CD14-positive monocyte (primary cell): ENCODE results near the gene ELOVL6. TPM values are rescaled to one million over a fixed set of nuclear protein-coding genes. Genes with fewer than 3 reads are reported as not detected.

ENCODE experiments used
- DNase-seq, 3 donors: peaks; one replicate each; pipeline ENCODE4 v3.0.0-alpha.2; 2011 to 2022
- H2AFZ ChIP-seq: 2 replicates; pipeline ENCODE4 v1.6.0; 2012; ENCODE audit warnings: mild to moderate bottlenecking, low read depth, low read length, inconsistent platforms; ENCODE audit not compliant: insufficient read depth, poor library complexity, severe bottlenecking
- H3K27ac ChIP-seq, 2 donors: 1 replicate in 1 of 2; 2 replicates in 1 of 2; pipeline ENCODE4 v1.5.1; 2012 to 2013; ENCODE audit warnings: low read length in 2 of 2, control low read depth in 1 of 2, inconsistent platforms in 1 of 2, low read depth in 1 of 2, mild to moderate bottlenecking in 1 of 2
- H3K27me3 ChIP-seq, 2 donors: one replicate each; pipeline versions ENCODE4 v1.6.0 to v1.6.1; 2011 to 2013; ENCODE audit warnings: low read length in 2 of 2; ENCODE audit not compliant: control insufficient read depth in 2 of 2, insufficient read depth in 2 of 2
- H3K36me3 ChIP-seq, 2 donors: replicated peaks in 1 of 2; 1 replicate in 1 of 2; 2 replicates in 1 of 2; pipeline versions ENCODE4 v1.5.1 to v1.6.1; 2012 to 2013; ENCODE audit warnings: low read length in 2 of 2, control low read depth in 1 of 2, inconsistent platforms in 1 of 2, mild to moderate bottlenecking in 1 of 2; ENCODE audit not compliant: insufficient read depth in 2 of 2, control insufficient read depth in 1 of 2
- H3K4me1 ChIP-seq, 2 donors: 1 replicate in 1 of 2; 2 replicates in 1 of 2; pipeline versions ENCODE4 v1.5.1 to v1.6.1; 2012 to 2013; ENCODE audit warnings: low read length in 2 of 2, control low read depth in 1 of 2, inconsistent platforms in 1 of 2, mild to moderate bottlenecking in 1 of 2, moderate library complexity in 1 of 2; ENCODE audit not compliant: insufficient read depth in 2 of 2, control insufficient read depth in 1 of 2
- H3K4me2 ChIP-seq: replicated peaks from 2 replicates; pipeline ENCODE3; 2012; ENCODE audit warnings: low read length, moderate library complexity, mild to moderate bottlenecking; ENCODE audit not compliant: poor library complexity, severe bottlenecking; ENCODE audit errors: extremely low read depth
- H3K4me3 ChIP-seq, 3 experiments: fragments of 200-600 bp in 1 of 3; sonication (generic) in 1 of 3; replicated peaks in 1 of 3; 1 replicate in 2 of 3; 2 replicates in 1 of 3; pipeline ENCODE4 v1.5.1; 2011 to 2013; ENCODE audit warnings: low read length in 3 of 3, mild to moderate bottlenecking in 3 of 3, control low read depth in 2 of 3, low read depth in 2 of 3, inconsistent platforms in 1 of 3, moderate library complexity in 1 of 3
- H3K79me2 ChIP-seq: 2 replicates; pipeline ENCODE4 v1.6.0; 2012; ENCODE audit warnings: mild to moderate bottlenecking, control low read depth, inconsistent platforms, low read length, moderate library complexity; ENCODE audit not compliant: insufficient read depth
- H3K9ac ChIP-seq: 2 replicates; pipeline ENCODE4 v1.6.0; 2017; ENCODE audit warnings: low read length, mild to moderate bottlenecking; ENCODE audit not compliant: insufficient read depth, poor library complexity, severe bottlenecking
- H3K9me3 ChIP-seq, 2 donors: replicated peaks in 1 of 2; 1 replicate in 1 of 2; 2 replicates in 1 of 2; pipeline versions ENCODE4 v1.5.1 to v1.6.1; 2012 to 2013; ENCODE audit warnings: low read length in 2 of 2, control low read depth in 1 of 2; ENCODE audit not compliant: control insufficient read depth in 1 of 2, insufficient read depth in 1 of 2
- H4K20me1 ChIP-seq: 2 replicates; pipeline ENCODE4 v1.6.0; 2012; ENCODE audit warnings: mild to moderate bottlenecking, low read length, control low read depth, moderate library complexity; ENCODE audit not compliant: insufficient read depth
- H3K27ac Mint-ChIP-seq, 7 donors: one replicate each; pipeline ENCODE4 v1.8.0; 2020; ENCODE audit warnings: mild to moderate bottlenecking in 7 of 7, mixed read lengths in 7 of 7, moderate library complexity in 6 of 7, inconsistent platforms in 2 of 7
- H3K27me3 Mint-ChIP-seq, 3 donors: one replicate each; pipeline ENCODE4 v1.8.0; 2021 to 2022; ENCODE audit warnings: low read depth in 3 of 3, mild to moderate bottlenecking in 3 of 3, mixed read lengths in 3 of 3, moderate library complexity in 3 of 3, inconsistent platforms in 1 of 3
- H3K36me3 Mint-ChIP-seq, 2 donors: one replicate each; pipeline ENCODE4 v1.8.0; 2020; ENCODE audit warnings: mixed read lengths in 2 of 2, inconsistent platforms in 1 of 2, mild to moderate bottlenecking in 1 of 2
- H3K4me1 Mint-ChIP-seq: one replicate; pipeline ENCODE4 v1.8.0; 2020; ENCODE audit warnings: mild to moderate bottlenecking, mixed read lengths
- H3K4me3 Mint-ChIP-seq, 2 donors: one replicate each; pipeline ENCODE4 v1.8.0; 2020; ENCODE audit warnings: mild to moderate bottlenecking in 2 of 2, mixed read lengths in 2 of 2, moderate library complexity in 1 of 2
- H3K9me3 Mint-ChIP-seq, 7 donors: one replicate each; pipeline ENCODE4 v1.8.0; 2020 to 2022; ENCODE audit warnings: mixed read lengths in 7 of 7, mild to moderate bottlenecking in 6 of 7, moderate library complexity in 6 of 7, inconsistent platforms in 2 of 7
- WGBS: methylation state at CpG from one replicate; pipeline ENCODE4 v1.1.5; 2013; ENCODE audit warnings: missing lambda C conversion rate; ENCODE audit not compliant: insufficient coverage; 5-methylcytosine and 5-hydroxymethylcytosine counted together
- intact Hi-C, 2 donors: fragments of 100-400 bp; cut with micrococcal nuclease; formaldehyde crosslinking; loops; one replicate each; pipeline versions ENCODE4 v1.15.0 to v1.15.1; 2023
- polyA plus RNA-seq, 3 donors: library from polyadenylated mRNA; depleted of rRNA in 1 of 3; unstranded in 2 of 3; stranded (reverse) in 1 of 3; fragments of 300-500 nt in 2 of 3; fragments of >200 nt in 1 of 3; fragmentation: Illumina TruSeq in 2 of 3; gene quantifications; 1 replicate in 2 of 3; 2 replicates in 1 of 3; pipeline ENCODE4 v1.2.3, GENCODE V29; 2012 to 2021
- TF ChIP-seq, protein P1 (sequence below): fragments of 200-600 bp; IDR thresholded peaks from one replicate; pipeline ENCODE4 v1.8.0; 2022; ENCODE audit warnings: antibody characterized with exemption, mild to moderate bottlenecking

Gene ELOVL6
- polyA plus RNA-seq, 3 donors = 0.11 to 0.19 TPM; not detected in 1

DNA sequence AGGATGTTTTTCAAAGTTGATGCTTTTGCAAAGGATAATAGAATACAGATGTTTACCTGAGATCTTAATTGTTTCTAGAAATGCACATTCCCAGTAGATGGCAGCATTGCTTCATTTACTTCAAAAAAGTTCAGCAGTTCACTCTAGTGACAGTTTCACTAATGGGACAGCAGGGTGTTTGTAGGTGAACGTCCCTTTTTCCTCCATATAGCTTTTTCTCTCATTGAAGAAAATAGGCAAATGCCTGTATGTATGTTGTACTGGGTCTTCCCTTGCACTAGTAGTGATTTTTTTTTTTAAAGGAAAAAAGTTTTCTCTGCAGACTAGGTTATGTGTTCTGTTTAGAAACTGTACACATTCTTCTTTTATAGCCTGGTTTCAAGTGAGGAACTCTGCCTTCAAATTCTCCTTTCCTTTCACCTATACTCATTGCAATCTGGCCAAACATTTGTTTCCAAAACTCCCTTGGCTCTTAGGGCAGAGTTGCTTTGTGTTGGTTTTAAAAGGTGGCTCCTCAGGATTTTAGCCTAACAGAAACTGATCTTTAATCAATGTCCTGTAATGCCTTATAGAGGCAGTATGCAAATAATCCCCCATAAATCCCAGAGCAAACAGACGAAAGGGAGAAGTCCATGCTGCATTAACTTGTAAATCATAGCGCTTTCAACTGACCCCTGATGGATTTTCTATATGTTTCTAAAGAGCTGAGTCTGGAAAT lies 199.4 kb downstream of the ELOVL6 start:
- no peak overlapping the region for H3K4me3 Mint-ChIP-seq

DNA sequence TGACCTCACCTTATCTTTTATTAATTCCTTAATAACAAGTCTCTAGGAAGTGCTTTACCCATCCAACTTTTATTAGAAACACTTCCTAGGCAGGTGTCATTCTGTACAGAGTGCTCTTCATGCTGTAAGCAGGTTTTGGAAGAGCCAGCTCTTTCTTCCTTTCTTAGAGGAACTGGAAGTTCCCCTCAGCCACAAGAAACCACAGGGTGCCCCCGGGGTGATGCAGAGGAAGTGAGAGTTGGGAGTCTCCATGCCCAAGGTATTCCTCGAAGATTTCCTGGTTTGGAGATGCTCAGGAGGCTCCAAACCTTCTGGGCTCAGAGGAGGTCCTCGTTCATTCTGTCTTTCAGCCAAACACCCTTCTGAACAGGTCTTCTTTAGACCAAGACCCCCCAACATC lies 201.9 kb downstream of the ELOVL6 start:
- Histone ChIP-seq H3K27ac (no peak overlapping the region), H3K4me3 (peak overlapping the region in 1 of 3 experiments; percentile 28), H3K27me3 (peaks cover 9 to 10% of the 10 kb centered on the region in 2 donors), H3K9me3 (no peaks in the 10 kb centered on the region), H4K20me1 (no peaks in the 10 kb centered on the region), H3K9ac (no peak overlapping the region), H3K36me3 (no peaks in the 10 kb centered on the region), H2AFZ (no peak overlapping the region), H3K4me2 (no peak overlapping the region), H3K79me2 (no peaks in the 10 kb centered on the region), H3K4me1 (peaks cover 40 to 49% of the 10 kb centered on the region in 2 donors)
- Mint-ChIP-seq H3K36me3 (no peaks in the 10 kb centered on the region), H3K27me3 (peaks cover 6 to 16% (median 8%) of the 10 kb centered on the region in 3 donors), H3K27ac (no peak overlapping the region), H3K9me3 (no peaks in the 10 kb centered on the region), H3K4me3 (no peak overlapping the region), H3K4me1 (peaks cover 33% of the 10 kb centered on the region)
- peak; percentile 21 to 77 (median 57) for DNase-seq
- intact Hi-C loops = loop anchor here in 1 of 2 donors (10.0 kb wide), 1 partner anchor 318 kb away; no protein-coding TSS in a partner anchor
- 40% methylated on average over 1 of the region's 3 CpGs for WGBS
- TF ChIP-seq, protein P1, sequence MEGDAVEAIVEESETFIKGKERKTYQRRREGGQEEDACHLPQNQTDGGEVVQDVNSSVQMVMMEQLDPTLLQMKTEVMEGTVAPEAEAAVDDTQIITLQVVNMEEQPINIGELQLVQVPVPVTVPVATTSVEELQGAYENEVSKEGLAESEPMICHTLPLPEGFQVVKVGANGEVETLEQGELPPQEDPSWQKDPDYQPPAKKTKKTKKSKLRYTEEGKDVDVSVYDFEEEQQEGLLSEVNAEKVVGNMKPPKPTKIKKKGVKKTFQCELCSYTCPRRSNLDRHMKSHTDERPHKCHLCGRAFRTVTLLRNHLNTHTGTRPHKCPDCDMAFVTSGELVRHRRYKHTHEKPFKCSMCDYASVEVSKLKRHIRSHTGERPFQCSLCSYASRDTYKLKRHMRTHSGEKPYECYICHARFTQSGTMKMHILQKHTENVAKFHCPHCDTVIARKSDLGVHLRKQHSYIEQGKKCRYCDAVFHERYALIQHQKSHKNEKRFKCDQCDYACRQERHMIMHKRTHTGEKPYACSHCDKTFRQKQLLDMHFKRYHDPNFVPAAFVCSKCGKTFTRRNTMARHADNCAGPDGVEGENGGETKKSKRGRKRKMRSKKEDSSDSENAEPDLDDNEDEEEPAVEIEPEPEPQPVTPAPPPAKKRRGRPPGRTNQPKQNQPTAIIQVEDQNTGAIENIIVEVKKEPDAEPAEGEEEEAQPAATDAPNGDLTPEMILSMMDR = no peak

More for the DNA sequence above, 199.4 kb downstream of the ELOVL6 start:
- Histone ChIP-seq H3K27me3 (peaks cover 16 to 23% of the 10 kb centered on the region in 2 donors), H3K27ac (no peak overlapping the region), H4K20me1 (no peaks in the 10 kb centered on the region), H2AFZ (no peak overlapping the region), H3K36me3 (no peaks in the 10 kb centered on the region), H3K9ac (no peak overlapping the region), H3K4me1 (peaks cover 23 to 41% of the 10 kb centered on the region in 2 donors), H3K4me2 (no peak overlapping the region), H3K79me2 (no peaks in the 10 kb centered on the region), H3K9me3 (no peaks in the 10 kb centered on the region), H3K4me3 (no peak overlapping the region)
- TF ChIP-seq, protein P1 = peak; percentile 79
- DNase-seq = peak; percentile 49 to 74 (median 64)
- WGBS = no CpG with 5 or more reads among the region's 3 CpGs
- H3K9me3 Mint-ChIP-seq = peaks cover 0 to 3% (median 0%) of the 10 kb centered on the region in 7 donors
- no peaks in the 10 kb centered on the region for H3K36me3 Mint-ChIP-seq
- no peak overlapping the region for H3K27ac Mint-ChIP-seq
- H3K4me1 Mint-ChIP-seq = peaks cover 35% of the 10 kb centered on the region
- peaks cover 14 to 18% (median 17%) of the 10 kb centered on the region in 3 donors for H3K27me3 Mint-ChIP-seq
- intact Hi-C loops = loop anchor here in 1 of 2 donors (2.0 to 10.0 kb wide), 2 partner anchors 316 to 518 kb away; no protein-coding TSS in a partner anchor
